Astrocyte (in vitro differentiated cells and primary cell): ENCODE measurements around the gene HDDC2. TPM values are rescaled to one million over a fixed set of nuclear protein-coding genes. Genes with fewer than 3 reads are reported as not detected.

ENCODE experiments used
- DNase-seq: peaks from one replicate; pipeline ENCODE4 v3.0.0-alpha.2; 2010; ENCODE audit warnings: low read depth
- FAIRE-seq: peaks from 2 replicates; lab custom pipeline; 2011; peaks lifted over from hg19 to GRCh38; lab: Jason Lieb, UNC
- H2AFZ ChIP-seq: 2 replicates; pipeline ENCODE4 v1.6.0; 2012; ENCODE audit warnings: low read depth, low read length, inconsistent platforms
- H3K27ac ChIP-seq: 2 replicates; pipeline ENCODE4 v1.5.1; 2011; ENCODE audit warnings: low read depth, low read length, inconsistent platforms
- H3K27me3 ChIP-seq: 2 replicates; pipeline ENCODE4 v1.6.0; 2011; ENCODE audit warnings: low read length, inconsistent platforms; ENCODE audit not compliant: insufficient read depth
- H3K36me3 ChIP-seq: 2 replicates; pipeline ENCODE4 v1.5.1; 2011; ENCODE audit warnings: low read length, inconsistent platforms; ENCODE audit not compliant: insufficient read depth
- H3K4me1 ChIP-seq: 2 replicates; pipeline ENCODE4 v1.5.1; 2011; ENCODE audit warnings: low read length, inconsistent platforms; ENCODE audit not compliant: insufficient read depth
- H3K4me2 ChIP-seq: 2 replicates; pipeline ENCODE4 v1.6.0; 2012; ENCODE audit warnings: low read length, inconsistent platforms
- H3K4me3 ChIP-seq: 2 replicates; pipeline ENCODE4 v1.5.1; 2011; ENCODE audit warnings: low read depth, mild to moderate bottlenecking, low read length, inconsistent platforms; ENCODE audit not compliant: insufficient read depth
- H3K79me2 ChIP-seq: 2 replicates; pipeline ENCODE4 v1.6.0; 2012; ENCODE audit warnings: mild to moderate bottlenecking, low read length, inconsistent platforms; ENCODE audit not compliant: insufficient read depth
- H3K9ac ChIP-seq: 2 replicates; pipeline ENCODE4 v1.6.0; 2012; ENCODE audit warnings: mild to moderate bottlenecking, low read length, inconsistent platforms
- H3K9me3 ChIP-seq: 2 replicates; pipeline ENCODE4 v1.5.1; 2012; ENCODE audit warnings: low read depth, mild to moderate bottlenecking, low read length, inconsistent platforms; ENCODE audit not compliant: insufficient read depth
- H4K20me1 ChIP-seq: 2 replicates; pipeline ENCODE4 v1.6.0; 2012; ENCODE audit warnings: low read length, inconsistent platforms; ENCODE audit not compliant: insufficient read depth
- H3K27ac Mint-ChIP-seq: one replicate; pipeline ENCODE4 v1.8.0; 2021; ENCODE audit warnings: mild to moderate bottlenecking, mixed read lengths; ENCODE audit not compliant: unreplicated experiment
- H3K27me3 Mint-ChIP-seq: one replicate; pipeline ENCODE4 v1.8.0; 2021; ENCODE audit warnings: low read depth, mixed read lengths; ENCODE audit not compliant: unreplicated experiment
- H3K36me3 Mint-ChIP-seq: one replicate; pipeline ENCODE4 v1.8.0; 2021; ENCODE audit warnings: low read depth, mixed read lengths; ENCODE audit not compliant: unreplicated experiment
- H3K4me1 Mint-ChIP-seq: one replicate; pipeline ENCODE4 v1.8.0; 2021; ENCODE audit warnings: low read depth, mixed read lengths; ENCODE audit not compliant: unreplicated experiment
- H3K4me3 Mint-ChIP-seq: one replicate; pipeline ENCODE4 v1.8.0; 2021; ENCODE audit warnings: mild to moderate bottlenecking, moderate library complexity, mixed read lengths; ENCODE audit not compliant: unreplicated experiment
- H3K9me3 Mint-ChIP-seq: one replicate; pipeline ENCODE4 v1.8.0; 2021; ENCODE audit warnings: mild to moderate bottlenecking, mixed read lengths; ENCODE audit not compliant: unreplicated experiment
- EZH2 ChIP-seq: IDR thresholded peaks from 2 replicates; pipeline ENCODE4 v1.6.1; 2012; ENCODE audit warnings: mild to moderate bottlenecking, low read length, inconsistent platforms; ENCODE audit not compliant: insufficient read depth
- total RNA-seq: library from RNA; stranded (reverse); gene quantifications from 2 replicates; pipeline ENCODE4 v1.2.1, GENCODE V29; 2021
- TF ChIP-seq, protein P1 (sequence below): IDR thresholded peaks from 2 replicates; pipeline ENCODE4 v1.5.1; 2011; ENCODE audit warnings: low read depth, mild to moderate bottlenecking, inconsistent platforms, low read length, moderate library complexity; ENCODE audit not compliant: insufficient read depth

HDDC2 gene
- total RNA-seq, 1 donor from 2014 or later = 53.5 TPM

DNA sequence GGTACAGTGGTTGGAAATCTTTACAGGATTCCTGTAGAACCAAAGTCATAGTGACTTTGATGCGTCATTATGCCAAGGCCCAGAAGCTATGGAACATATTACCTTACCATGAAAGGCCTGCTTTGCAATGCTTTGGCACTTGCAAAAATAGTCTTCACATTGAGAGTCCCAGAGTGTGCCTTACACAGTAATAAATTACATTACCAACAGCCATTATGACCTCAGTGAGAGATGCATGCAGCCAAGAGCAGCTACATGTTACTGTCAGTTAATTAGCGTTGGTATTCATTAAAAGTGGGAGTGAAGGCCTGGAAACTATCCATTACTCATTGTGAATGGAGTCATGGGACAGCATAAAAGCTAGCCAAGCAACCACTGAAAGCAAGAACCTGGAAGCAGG is 39.2 kb upstream of the HDDC2 start:
- no peaks in the 10 kb centered on the region for H3K4me1 Mint-ChIP-seq
- H3K36me3 ChIP-seq = no peaks in the 10 kb centered on the region
- H3K79me2 ChIP-seq = no peaks in the 10 kb centered on the region
- no peak overlapping the region for H3K9ac ChIP-seq
- no peak overlapping the region for H2AFZ ChIP-seq
- H3K9me3 ChIP-seq = no peaks in the 10 kb centered on the region
- H4K20me1 ChIP-seq = no peaks in the 10 kb centered on the region
- FAIRE-seq = no peak
- no peaks in the 10 kb centered on the region for H3K9me3 Mint-ChIP-seq
- no peak for DNase-seq
- H3K4me1 ChIP-seq = no peaks in the 10 kb centered on the region
- no peak overlapping the region for H3K27ac Mint-ChIP-seq
- no peak for TF ChIP-seq EZH2
- TF ChIP-seq, protein P1, sequence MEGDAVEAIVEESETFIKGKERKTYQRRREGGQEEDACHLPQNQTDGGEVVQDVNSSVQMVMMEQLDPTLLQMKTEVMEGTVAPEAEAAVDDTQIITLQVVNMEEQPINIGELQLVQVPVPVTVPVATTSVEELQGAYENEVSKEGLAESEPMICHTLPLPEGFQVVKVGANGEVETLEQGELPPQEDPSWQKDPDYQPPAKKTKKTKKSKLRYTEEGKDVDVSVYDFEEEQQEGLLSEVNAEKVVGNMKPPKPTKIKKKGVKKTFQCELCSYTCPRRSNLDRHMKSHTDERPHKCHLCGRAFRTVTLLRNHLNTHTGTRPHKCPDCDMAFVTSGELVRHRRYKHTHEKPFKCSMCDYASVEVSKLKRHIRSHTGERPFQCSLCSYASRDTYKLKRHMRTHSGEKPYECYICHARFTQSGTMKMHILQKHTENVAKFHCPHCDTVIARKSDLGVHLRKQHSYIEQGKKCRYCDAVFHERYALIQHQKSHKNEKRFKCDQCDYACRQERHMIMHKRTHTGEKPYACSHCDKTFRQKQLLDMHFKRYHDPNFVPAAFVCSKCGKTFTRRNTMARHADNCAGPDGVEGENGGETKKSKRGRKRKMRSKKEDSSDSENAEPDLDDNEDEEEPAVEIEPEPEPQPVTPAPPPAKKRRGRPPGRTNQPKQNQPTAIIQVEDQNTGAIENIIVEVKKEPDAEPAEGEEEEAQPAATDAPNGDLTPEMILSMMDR = no peak
- H3K27ac ChIP-seq = no peak overlapping the region
- H3K27me3 Mint-ChIP-seq = no peaks in the 10 kb centered on the region
- H3K4me3 Mint-ChIP-seq = no peak overlapping the region
- no peak overlapping the region for H3K4me2 ChIP-seq
- H3K36me3 Mint-ChIP-seq = no peaks in the 10 kb centered on the region
- H3K4me3 ChIP-seq = no peak overlapping the region
- H3K27me3 ChIP-seq = no peaks in the 10 kb centered on the region

DNA sequence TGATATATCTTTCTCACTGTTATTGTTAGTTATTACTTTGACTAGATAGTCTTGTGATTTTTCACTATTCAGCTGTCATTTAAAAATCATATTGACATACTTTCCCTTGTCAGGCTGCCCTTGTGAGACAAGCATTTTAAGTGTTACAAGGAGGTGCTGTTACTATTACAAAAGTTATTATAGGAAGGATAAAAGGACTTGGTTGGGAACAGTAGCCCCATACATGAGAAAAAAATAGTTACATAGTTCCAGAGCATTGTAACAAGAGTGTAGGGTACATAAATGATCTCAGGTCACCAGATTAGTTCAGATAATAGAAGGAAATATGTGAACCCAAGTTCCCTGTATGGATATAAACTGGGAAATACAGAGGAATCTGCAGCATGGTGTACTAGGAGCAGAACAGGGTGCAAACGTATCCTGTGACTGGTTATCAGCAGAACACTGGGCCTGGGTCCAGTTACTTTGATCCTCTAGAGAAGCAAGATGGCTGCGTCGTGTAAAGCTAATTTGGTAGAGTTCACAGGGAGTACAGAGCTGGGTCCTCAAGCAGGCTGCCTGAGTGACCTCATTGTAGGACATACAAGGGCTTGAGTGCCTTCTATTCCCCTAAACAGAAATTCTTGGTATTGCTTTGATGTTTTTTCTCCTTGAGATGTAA is 38.5 kb upstream of the HDDC2 start:
- H3K4me1 Mint-ChIP-seq = no peaks in the 10 kb centered on the region
- no peak overlapping the region for H3K27ac ChIP-seq

DNA sequence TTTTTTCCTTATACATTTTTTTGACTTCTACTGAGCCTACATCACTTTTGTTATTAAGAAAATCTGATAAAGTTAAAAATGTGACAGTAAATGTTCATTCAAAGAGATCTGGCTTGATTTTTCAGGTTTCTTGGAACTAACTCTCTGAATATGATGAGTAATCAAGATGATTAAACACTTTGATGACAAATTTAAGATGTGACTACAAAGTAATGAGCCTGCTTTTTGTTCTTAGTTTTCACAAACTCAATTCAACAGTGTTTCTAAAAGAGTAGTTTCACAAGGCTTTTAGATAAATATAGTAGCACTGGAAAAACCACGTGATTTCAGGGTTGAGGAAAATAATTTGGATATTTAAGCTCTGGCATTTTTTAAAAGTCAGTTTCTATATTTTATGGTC is 37.9 kb upstream of the HDDC2 start:
- Histone ChIP-seq H2AFZ (no peak overlapping the region), H3K4me1 (no peaks in the 10 kb centered on the region), H3K4me2 (no peak overlapping the region), H3K27ac (no peak overlapping the region), H3K9ac (no peak overlapping the region), H3K4me3 (no peak overlapping the region), H3K27me3 (no peaks in the 10 kb centered on the region), H4K20me1 (no peaks in the 10 kb centered on the region), H3K36me3 (no peaks in the 10 kb centered on the region), H3K9me3 (no peaks in the 10 kb centered on the region), H3K79me2 (no peaks in the 10 kb centered on the region)
- Mint-ChIP-seq H3K27me3 (no peaks in the 10 kb centered on the region), H3K36me3 (no peaks in the 10 kb centered on the region), H3K9me3 (no peaks in the 10 kb centered on the region), H3K27ac (no peak overlapping the region), H3K4me1 (no peaks in the 10 kb centered on the region), H3K4me3 (no peak overlapping the region)
- DNase-seq (no peak), FAIRE-seq (no peak)
- TF ChIP-seq, protein P1 = no peak
- no peak for TF ChIP-seq EZH2

More for the DNA sequence above, 38.5 kb upstream of the HDDC2 start:
- Histone ChIP-seq H3K27me3 (no peaks in the 10 kb centered on the region), H3K79me2 (no peaks in the 10 kb centered on the region), H3K4me2 (no peak overlapping the region), H4K20me1 (no peaks in the 10 kb centered on the region), H3K4me1 (no peaks in the 10 kb centered on the region), H3K9ac (no peak overlapping the region), H2AFZ (no peak overlapping the region), H3K36me3 (no peaks in the 10 kb centered on the region), H3K4me3 (no peak overlapping the region), H3K9me3 (no peaks in the 10 kb centered on the region)
- FAIRE-seq = no peak
- TF ChIP-seq EZH2 = no peak
- TF ChIP-seq, protein P1 = no peak
- H3K4me3 Mint-ChIP-seq = no peak overlapping the region
- H3K27me3 Mint-ChIP-seq = no peaks in the 10 kb centered on the region
- DNase-seq = no peak
- H3K9me3 Mint-ChIP-seq = no peaks in the 10 kb centered on the region
- no peaks in the 10 kb centered on the region for H3K36me3 Mint-ChIP-seq
- no peak overlapping the region for H3K27ac Mint-ChIP-seq
